ENCODE results near the gene HOTAIR. TPM values are rescaled to one million over a fixed set of nuclear protein-coding genes. Genes with fewer than 3 reads are reported as not detected.

Gene HOTAIR
- total RNA-seq, 3 donors from 2014 or later (not counting 1 experiment from before 2014, with no cell fraction given): not detected

- H3K27ac Mint-ChIP-seq: no peak overlapping the region
- H3K9me3 ChIP-seq (ENCODE audit: control insufficient read depth, insufficient read depth, low read length): no peaks in the 10 kb centered on the region
- peaks cover 75 to 96% of the 10 kb centered on the region in 2 donors for H3K27me3 Mint-ChIP-seq (ENCODE audit: low read depth in 2 of 2)
- H3K4me3 ChIP-seq (ENCODE audit: low read length): no peak overlapping the region
- H3K27me3 ChIP-seq (ENCODE audit: control insufficient read depth, insufficient read depth, low read length): peaks cover 96% of the 10 kb centered on the region
- 6% methylated on average over 2 of the region's 2 CpGs for WGBS (ENCODE audit: insufficient coverage)
- ATAC-seq (no peak), DNase-seq (no peak)
- peaks cover 42 to 44% of the 10 kb centered on the region in 2 donors for H3K4me1 Mint-ChIP-seq
- no peak overlapping the region for H3K27ac ChIP-seq (ENCODE audit: low read length)
- no peaks in the 10 kb centered on the region for H3K9me3 Mint-ChIP-seq
- H3K36me3 ChIP-seq (ENCODE audit: control insufficient read depth, insufficient read depth, low read length): no peaks in the 10 kb centered on the region
- H3K36me3 Mint-ChIP-seq: peaks cover 18% of the 10 kb centered on the region
- peaks cover 33% of the 10 kb centered on the region for H3K4me1 ChIP-seq (ENCODE audit: control insufficient read depth, insufficient read depth, low read length)
- intact Hi-C loops (cut with micrococcal nuclease): no loop called here
- H3K4me3 Mint-ChIP-seq: peak overlapping the region; percentile 32
- TF ChIP-seq, protein P1, sequence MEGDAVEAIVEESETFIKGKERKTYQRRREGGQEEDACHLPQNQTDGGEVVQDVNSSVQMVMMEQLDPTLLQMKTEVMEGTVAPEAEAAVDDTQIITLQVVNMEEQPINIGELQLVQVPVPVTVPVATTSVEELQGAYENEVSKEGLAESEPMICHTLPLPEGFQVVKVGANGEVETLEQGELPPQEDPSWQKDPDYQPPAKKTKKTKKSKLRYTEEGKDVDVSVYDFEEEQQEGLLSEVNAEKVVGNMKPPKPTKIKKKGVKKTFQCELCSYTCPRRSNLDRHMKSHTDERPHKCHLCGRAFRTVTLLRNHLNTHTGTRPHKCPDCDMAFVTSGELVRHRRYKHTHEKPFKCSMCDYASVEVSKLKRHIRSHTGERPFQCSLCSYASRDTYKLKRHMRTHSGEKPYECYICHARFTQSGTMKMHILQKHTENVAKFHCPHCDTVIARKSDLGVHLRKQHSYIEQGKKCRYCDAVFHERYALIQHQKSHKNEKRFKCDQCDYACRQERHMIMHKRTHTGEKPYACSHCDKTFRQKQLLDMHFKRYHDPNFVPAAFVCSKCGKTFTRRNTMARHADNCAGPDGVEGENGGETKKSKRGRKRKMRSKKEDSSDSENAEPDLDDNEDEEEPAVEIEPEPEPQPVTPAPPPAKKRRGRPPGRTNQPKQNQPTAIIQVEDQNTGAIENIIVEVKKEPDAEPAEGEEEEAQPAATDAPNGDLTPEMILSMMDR (IDR thresholded peaks at IDR 0.05): no peak
These were observed 10.4 kb downstream of the HOTAIR start for GRCh38 chr12:53964315-53964713.

DNA sequence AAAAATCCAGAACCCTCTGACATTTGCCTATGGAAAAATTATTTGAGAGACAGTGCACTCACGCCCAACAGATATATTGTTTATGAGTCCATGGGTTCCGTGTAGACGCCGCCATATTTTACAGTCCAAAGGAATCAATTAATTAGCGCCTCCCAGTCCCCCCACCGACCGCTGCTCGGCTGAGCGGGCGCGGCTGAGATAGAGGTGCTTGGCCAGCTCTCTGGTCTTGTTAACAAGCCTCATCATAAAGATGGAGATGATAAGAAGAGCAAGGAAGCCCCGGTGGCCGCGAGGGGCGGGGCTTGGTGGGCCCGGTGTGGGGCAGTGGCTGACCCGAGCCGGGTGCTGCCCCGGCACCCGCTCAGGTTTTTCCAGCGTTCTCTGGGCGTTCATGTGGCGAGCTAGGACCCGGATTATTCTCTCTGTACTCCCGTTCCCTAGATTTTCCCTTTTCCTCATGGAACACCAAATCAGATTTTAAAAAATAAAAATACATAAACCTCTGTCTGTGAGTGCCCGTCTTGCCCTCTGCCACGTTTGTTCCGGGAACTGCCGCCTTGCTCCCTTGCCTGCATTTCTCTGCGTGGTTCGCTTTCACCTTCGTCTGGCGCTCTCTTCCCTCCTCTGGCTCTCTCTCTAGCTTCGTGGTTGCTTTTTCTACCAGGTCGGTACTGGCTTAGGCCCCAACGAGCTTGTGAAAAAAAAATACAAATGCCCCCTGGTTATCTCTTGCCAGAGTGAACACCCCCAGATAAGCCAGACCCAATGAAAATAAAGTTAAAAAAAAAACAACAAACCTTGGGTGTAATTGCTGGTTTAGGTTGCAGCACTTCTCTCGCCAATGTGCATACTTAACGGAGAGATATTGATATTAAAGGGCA, 11.1 kb downstream of the HOTAIR start:
- WGBS (ENCODE audit: insufficient coverage): 9% methylated on average over 36 of the region's 38 CpGs
- no peak overlapping the region for H3K27ac Mint-ChIP-seq
- H3K27me3 Mint-ChIP-seq (ENCODE audit: low read depth in 2 of 2): peaks cover 73 to 96% of the 10 kb centered on the region in 2 donors
- Histone ChIP-seq H3K9me3 (ENCODE audit: control insufficient read depth, insufficient read depth, low read length) (no peaks in the 10 kb centered on the region), H3K27ac (ENCODE audit: low read length) (no peak overlapping the region), H3K4me1 (ENCODE audit: control insufficient read depth, insufficient read depth, low read length) (peaks cover 33% of the 10 kb centered on the region), H3K4me3 (ENCODE audit: low read length) (no peak overlapping the region), H3K36me3 (ENCODE audit: control insufficient read depth, insufficient read depth, low read length) (no peaks in the 10 kb centered on the region), H3K27me3 (ENCODE audit: control insufficient read depth, insufficient read depth, low read length) (peaks cover 96% of the 10 kb centered on the region)
- no peak for ATAC-seq
- peaks cover 18% of the 10 kb centered on the region for H3K36me3 Mint-ChIP-seq
- TF ChIP-seq, protein P1 (IDR thresholded peaks at IDR 0.05): no peak
- H3K4me3 Mint-ChIP-seq: peak overlapping the region; percentile 32
- H3K9me3 Mint-ChIP-seq: no peaks in the 10 kb centered on the region
- DNase-seq: no peak
- H3K4me1 Mint-ChIP-seq: peaks cover 42 to 44% of the 10 kb centered on the region in 2 donors
- intact Hi-C loops (cut with micrococcal nuclease): no loop called here

- 20% methylated on average over 7 of the region's 7 CpGs for WGBS (ENCODE audit: insufficient coverage)
- H3K4me3 Mint-ChIP-seq: no peak overlapping the region
- Histone ChIP-seq H3K4me3 (ENCODE audit: low read length) (no peak overlapping the region), H3K4me1 (ENCODE audit: control insufficient read depth, insufficient read depth, low read length) (peaks cover 33% of the 10 kb centered on the region), H3K9me3 (ENCODE audit: control insufficient read depth, insufficient read depth, low read length) (no peaks in the 10 kb centered on the region), H3K36me3 (ENCODE audit: control insufficient read depth, insufficient read depth, low read length) (no peaks in the 10 kb centered on the region), H3K27me3 (ENCODE audit: control insufficient read depth, insufficient read depth, low read length) (peaks cover 96% of the 10 kb centered on the region), H3K27ac (ENCODE audit: low read length) (no peak overlapping the region)
- DNase-seq (no peak), ATAC-seq (no peak)
- no peak overlapping the region for H3K27ac Mint-ChIP-seq
- no peaks in the 10 kb centered on the region for H3K9me3 Mint-ChIP-seq
- peaks cover 41 to 42% of the 10 kb centered on the region in 2 donors for H3K4me1 Mint-ChIP-seq
- H3K36me3 Mint-ChIP-seq: peaks cover 18% of the 10 kb centered on the region
- TF ChIP-seq, protein P1 (IDR thresholded peaks at IDR 0.05): no peak
- peaks cover 73 to 96% of the 10 kb centered on the region in 2 donors for H3K27me3 Mint-ChIP-seq (ENCODE audit: low read depth in 2 of 2)
- intact Hi-C loops (cut with micrococcal nuclease): no loop called here
These were observed 11.7 kb downstream of the HOTAIR start for GRCh38 chr12:53963005-53963404.

All from natural killer cell (primary cell).